IMR-90 (cell line): ENCODE data around the gene XIRP1. TPM values are rescaled to one million over a fixed set of nuclear protein-coding genes. Genes with fewer than 3 reads are reported as not detected.

Experiments
- ATAC-seq: fragments of 200-7000 bp; cut with Tn5 transposase; 2 replicates; pipeline ENCODE4 v1.9.1; 2020; ENCODE audit warnings: low read depth, mild to moderate bottlenecking, moderate library complexity
- BruUV-seq: library from RNA; stranded (reverse); fragments of 400-500 nt; replicated peaks from 2 replicates; lab custom pipeline; 2021; lab: Mats Ljungman, UMichigan
- CTCF ChIA-PET: fragments of 300-600 bp; formaldehyde crosslinking; extraction: SDS; loops from one replicate; lab custom pipeline; 2021; ENCODE audit warnings: antibody characterized with exemption; lab: Yijun Ruan, JAX
- POLR2A ChIA-PET: fragments of 300-600 bp; sonication (Branson Sonifier 250); formaldehyde crosslinking; loops from one replicate; lab custom pipeline; 2022; ENCODE audit warnings: antibody characterized with exemption; ENCODE audit not compliant: unreplicated experiment; lab: Charles Lee
- DNase-seq: peaks from one replicate; pipeline ENCODE4 v3.0.0; 2013
- H2AFZ ChIP-seq: replicated peaks from 2 replicates; pipeline ENCODE3; 2013; ENCODE audit warnings: low read length, mild to moderate bottlenecking; ENCODE audit not compliant: poor library complexity
- H2AK5ac ChIP-seq: 2 replicates; pipeline ENCODE4 v1.6.1; 2013; ENCODE audit warnings: low read depth, low read length, inconsistent platforms
- H2AK9ac ChIP-seq: replicated peaks from 2 replicates; pipeline ENCODE3; 2013; ENCODE audit warnings: mild to moderate bottlenecking, low read depth, low read length, moderate library complexity; ENCODE audit not compliant: poor library complexity
- H2BK120ac ChIP-seq: 2 replicates; pipeline ENCODE4 v1.6.1; 2013; ENCODE audit warnings: low read depth, low read length, inconsistent platforms
- H2BK15ac ChIP-seq: 3 replicates; pipeline ENCODE4 v1.6.1; 2013; ENCODE audit warnings: low read depth, low read length, inconsistent platforms
- H2BK20ac ChIP-seq: 2 replicates; pipeline ENCODE4 v1.6.1; 2013; ENCODE audit warnings: low read depth, mild to moderate bottlenecking, inconsistent platforms, low read length, moderate library complexity
- H2BK5ac ChIP-seq: 2 replicates; pipeline ENCODE4 v1.6.1; 2013; ENCODE audit warnings: mild to moderate bottlenecking, low read depth, low read length, inconsistent platforms; ENCODE audit not compliant: poor library complexity, severe bottlenecking
- H3K14ac ChIP-seq: replicated peaks from 2 replicates; pipeline ENCODE4 v1.6.1; 2013; ENCODE audit warnings: low read depth, low read length, inconsistent platforms
- H3K18ac ChIP-seq: 2 replicates; pipeline ENCODE4 v1.6.1; 2013; ENCODE audit warnings: low read depth, low read length, control low read depth
- H3K23ac ChIP-seq: 2 replicates; pipeline ENCODE4 v1.6.1; 2013; ENCODE audit warnings: low read depth, low read length, inconsistent platforms
- H3K27ac ChIP-seq: 2 replicates; pipeline ENCODE4 v1.5.1; 2013; ENCODE audit warnings: mild to moderate bottlenecking, control low read depth, low read length; ENCODE audit not compliant: insufficient read depth
- H3K27me3 ChIP-seq: 2 replicates; pipeline ENCODE4 v1.6.1; 2013; ENCODE audit warnings: low read length; ENCODE audit not compliant: control insufficient read depth, insufficient read depth
- H3K36me3 ChIP-seq: 2 replicates; pipeline ENCODE4 v1.6.1; 2013; ENCODE audit warnings: low read length, mixed read lengths; ENCODE audit not compliant: control insufficient read depth, insufficient read depth
- H3K4ac ChIP-seq: 2 replicates; pipeline ENCODE4 v1.6.1; 2013; ENCODE audit warnings: low read depth, low read length, inconsistent platforms
- H3K4me1 ChIP-seq: 2 replicates; pipeline ENCODE4 v1.6.1; 2013; ENCODE audit warnings: low read length, mixed read lengths; ENCODE audit not compliant: control insufficient read depth, insufficient read depth
- H3K4me2 ChIP-seq: 2 replicates; pipeline ENCODE4 v1.6.1; 2013; ENCODE audit warnings: low read depth, mild to moderate bottlenecking, control low read depth, low read length, moderate library complexity
- H3K4me3 ChIP-seq: 2 replicates; pipeline ENCODE4 v1.5.1; 2013; ENCODE audit warnings: low read depth, mild to moderate bottlenecking, control low read depth, low read length, moderate library complexity; ENCODE audit not compliant: insufficient read depth
- H3K56ac ChIP-seq: 2 replicates; pipeline ENCODE4 v1.6.1; 2013; ENCODE audit warnings: low read length, inconsistent platforms; ENCODE audit not compliant: insufficient read depth; ENCODE audit errors: extremely low read depth
- H3K79me1 ChIP-seq, 2 experiments: 2 replicates each; pipeline ENCODE4 v1.6.1; 2013; ENCODE audit warnings: low read length in 2 of 2, inconsistent platforms in 1 of 2, low read depth in 1 of 2
- H3K9ac ChIP-seq: 2 replicates; pipeline ENCODE4 v1.6.1; 2013; ENCODE audit warnings: low read depth, low read length, control low read depth
- H3K9me1 ChIP-seq: 2 replicates; pipeline ENCODE4 v1.6.1; 2013; ENCODE audit warnings: low read length, inconsistent platforms; ENCODE audit not compliant: insufficient read depth
- H3K9me3 ChIP-seq: 2 replicates; pipeline ENCODE4 v1.6.1; 2013; ENCODE audit warnings: low read length; ENCODE audit not compliant: control insufficient read depth, insufficient read depth
- H4K20me1 ChIP-seq: 2 replicates; pipeline ENCODE4 v1.6.1; 2013; ENCODE audit warnings: low read length, inconsistent platforms; ENCODE audit not compliant: insufficient read depth
- H4K5ac ChIP-seq: 2 replicates; pipeline ENCODE4 v1.6.1; 2013; ENCODE audit warnings: mild to moderate bottlenecking, low read depth, low read length, control low read depth
- H4K8ac ChIP-seq, 2 experiments: 2 replicates each; pipeline ENCODE4 v1.6.1; 2013; ENCODE audit warnings: low read depth in 2 of 2, low read length in 2 of 2, control low read depth in 1 of 2, inconsistent platforms in 1 of 2
- H4K91ac ChIP-seq: 2 replicates; pipeline ENCODE4 v1.6.1; 2013; ENCODE audit warnings: low read depth, low read length, inconsistent platforms; ENCODE audit not compliant: insufficient read depth
- MAFK ChIP-seq: IDR thresholded peaks from 2 replicates; pipeline ENCODE4 v1.6.1; 2012; ENCODE audit warnings: low read depth, low read length, improper control_type of control experiment
- NFE2L2 ChIP-seq: fragments of 150-350 bp; IDR thresholded peaks from 2 replicates; pipeline ENCODE4 v1.6.1; 2016; ENCODE audit warnings: low read depth, mild to moderate bottlenecking, low read length
- WGBS, 2 experiments: methylation state at CpG; one replicate each; pipeline versions ENCODE4 v1.1.5 to v1.1.7; 2013; ENCODE audit warnings: missing lambda C conversion rate in 2 of 2; ENCODE audit not compliant: insufficient read length in 1 of 2; ENCODE audit errors: extremely low coverage in 2 of 2; 5-methylcytosine and 5-hydroxymethylcytosine counted together
- dilution Hi-C: fragments of 300-500 bp; cut with HindIII; formaldehyde crosslinking; loops from one replicate; pipeline ENCODE4 v1.14.3; 2018; ENCODE audit warnings: low sequenced_read_pairs; ENCODE audit not compliant: unreplicated experiment
- in situ Hi-C: fragments of 300-500 bp; cut with MboI; formaldehyde crosslinking; loops from 3 replicates; pipeline ENCODE4 v1.14.3; 2019; ENCODE audit warnings: low sequenced_read_pairs, inconsistent platforms, mixed read lengths
- intact Hi-C: fragments of 100-400 bp; cut with micrococcal nuclease; formaldehyde crosslinking; loops from 2 replicates; pipeline ENCODE4 v1.10.0; 2022
- polyA plus RNA-seq, 3 experiments: library from polyadenylated mRNA; depleted of rRNA; stranded (reverse); fragments of >200 nt; gene quantifications; 2 replicates each; pipeline ENCODE4 v1.2.3, GENCODE V29; 2012; ENCODE audit warnings: low replicate concordance in 1 of 3
- total RNA-seq: library from RNA; depleted of rRNA; stranded (reverse); fragments of >200 nt; gene quantifications from 2 replicates; pipeline ENCODE4 v1.2.3, GENCODE V29; 2012
- TF ChIP-seq, protein P1 (sequence below): conservative IDR thresholded peaks from 2 replicates; pipeline ENCODE4 v1.5.1; 2012; ENCODE audit warnings: mild to moderate bottlenecking, low read depth, low read length, improper control_type of control experiment

XIRP1 gene
- total and polyA plus RNA-seq, 2 of the 4 experiments (the other 2 are of a cell fraction) = under 0.01 to 0.07 TPM

DNA sequence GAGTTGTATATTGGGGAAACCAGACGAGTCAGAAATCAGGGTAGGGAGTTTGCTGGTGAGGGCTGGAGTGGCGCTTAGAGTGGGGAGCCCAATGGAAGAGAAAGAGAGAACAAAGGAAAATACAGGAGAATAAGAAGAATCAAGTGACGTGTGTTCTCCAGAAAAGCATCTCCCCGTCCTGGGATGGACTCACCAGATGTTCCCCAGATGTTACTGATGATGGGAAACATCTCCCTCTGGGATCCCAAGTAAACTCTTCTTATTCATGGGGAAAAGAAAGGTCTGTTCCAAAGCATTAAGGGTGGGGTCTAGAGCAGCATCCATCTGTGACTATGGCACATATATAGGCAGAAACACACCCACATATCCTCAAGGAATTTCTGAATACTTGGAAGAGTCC, 36.0 kb downstream of the XIRP1 start:
- in situ Hi-C loops = no loop called here

More for the DNA sequence above, 36.0 kb downstream of the XIRP1 start:
- H3K79me1 ChIP-seq = peaks cover 0 to 15% of the 10 kb centered on the region in 2 experiments; a peak in 2 of 4 replicates
- H3K27me3 ChIP-seq = peaks cover 6% of the 10 kb centered on the region
- ATAC-seq = no peak
- no peaks in the 10 kb centered on the region for H3K36me3 ChIP-seq
- H4K91ac ChIP-seq = no peak overlapping the region
- H2AK5ac ChIP-seq = no peak overlapping the region
- ChIA-PET POLR2A (no interaction called here), CTCF (no interaction called here)
- no peak overlapping the region for H3K9ac ChIP-seq
- no peaks in the 10 kb centered on the region for H3K9me3 ChIP-seq
- H3K4me2 ChIP-seq = no peak overlapping the region
- no peak overlapping the region for H3K4ac ChIP-seq
- H2AFZ ChIP-seq = no peak overlapping the region
- no TSS peak for BruUV-seq
- no peak overlapping the region for H3K23ac ChIP-seq
- H4K5ac ChIP-seq = no peak overlapping the region
- peaks cover 13% of the 10 kb centered on the region for H4K20me1 ChIP-seq
- intact Hi-C loops (no loop called here), dilution Hi-C loops (no loop called here)
- TF ChIP-seq, protein P1, sequence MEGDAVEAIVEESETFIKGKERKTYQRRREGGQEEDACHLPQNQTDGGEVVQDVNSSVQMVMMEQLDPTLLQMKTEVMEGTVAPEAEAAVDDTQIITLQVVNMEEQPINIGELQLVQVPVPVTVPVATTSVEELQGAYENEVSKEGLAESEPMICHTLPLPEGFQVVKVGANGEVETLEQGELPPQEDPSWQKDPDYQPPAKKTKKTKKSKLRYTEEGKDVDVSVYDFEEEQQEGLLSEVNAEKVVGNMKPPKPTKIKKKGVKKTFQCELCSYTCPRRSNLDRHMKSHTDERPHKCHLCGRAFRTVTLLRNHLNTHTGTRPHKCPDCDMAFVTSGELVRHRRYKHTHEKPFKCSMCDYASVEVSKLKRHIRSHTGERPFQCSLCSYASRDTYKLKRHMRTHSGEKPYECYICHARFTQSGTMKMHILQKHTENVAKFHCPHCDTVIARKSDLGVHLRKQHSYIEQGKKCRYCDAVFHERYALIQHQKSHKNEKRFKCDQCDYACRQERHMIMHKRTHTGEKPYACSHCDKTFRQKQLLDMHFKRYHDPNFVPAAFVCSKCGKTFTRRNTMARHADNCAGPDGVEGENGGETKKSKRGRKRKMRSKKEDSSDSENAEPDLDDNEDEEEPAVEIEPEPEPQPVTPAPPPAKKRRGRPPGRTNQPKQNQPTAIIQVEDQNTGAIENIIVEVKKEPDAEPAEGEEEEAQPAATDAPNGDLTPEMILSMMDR = no peak
- TF ChIP-seq NFE2L2 (no peak), MAFK (no peak)
- peaks cover 11% of the 10 kb centered on the region for H3K4me1 ChIP-seq
- H3K9me1 ChIP-seq = no peaks in the 10 kb centered on the region; the same call in 1 of the 2 replicates
- H3K56ac ChIP-seq = no peak overlapping the region
- H2BK20ac ChIP-seq = no peak overlapping the region
- H2AK9ac ChIP-seq = no peak overlapping the region
- H2BK15ac ChIP-seq = no peak overlapping the region
- no peak overlapping the region for H3K4me3 ChIP-seq
- H4K8ac ChIP-seq = no peak overlapping the region
- no CpG with 5 or more reads among the region's 4 CpGs for WGBS, 2 experiments
- DNase-seq = no peak
- H3K14ac ChIP-seq = no peak overlapping the region
- H3K18ac ChIP-seq = no peak overlapping the region
- no peak overlapping the region for H2BK120ac ChIP-seq
- H3K27ac ChIP-seq = no peak overlapping the region
- H2BK5ac ChIP-seq = no peak overlapping the region
